Hematopoietic multipotent progenitor cell treated with erythropoietin and hydrocortisone succinate and interleukin-3 and kit ligand, for 6 days (in vitro differentiated cells): ENCODE measurements around the gene SEMA5A.

Experiments
- DNase-seq: peaks from one replicate; pipeline ENCODE4 v3.0.0-alpha.2; 2015

SEMA5A gene

DNA sequence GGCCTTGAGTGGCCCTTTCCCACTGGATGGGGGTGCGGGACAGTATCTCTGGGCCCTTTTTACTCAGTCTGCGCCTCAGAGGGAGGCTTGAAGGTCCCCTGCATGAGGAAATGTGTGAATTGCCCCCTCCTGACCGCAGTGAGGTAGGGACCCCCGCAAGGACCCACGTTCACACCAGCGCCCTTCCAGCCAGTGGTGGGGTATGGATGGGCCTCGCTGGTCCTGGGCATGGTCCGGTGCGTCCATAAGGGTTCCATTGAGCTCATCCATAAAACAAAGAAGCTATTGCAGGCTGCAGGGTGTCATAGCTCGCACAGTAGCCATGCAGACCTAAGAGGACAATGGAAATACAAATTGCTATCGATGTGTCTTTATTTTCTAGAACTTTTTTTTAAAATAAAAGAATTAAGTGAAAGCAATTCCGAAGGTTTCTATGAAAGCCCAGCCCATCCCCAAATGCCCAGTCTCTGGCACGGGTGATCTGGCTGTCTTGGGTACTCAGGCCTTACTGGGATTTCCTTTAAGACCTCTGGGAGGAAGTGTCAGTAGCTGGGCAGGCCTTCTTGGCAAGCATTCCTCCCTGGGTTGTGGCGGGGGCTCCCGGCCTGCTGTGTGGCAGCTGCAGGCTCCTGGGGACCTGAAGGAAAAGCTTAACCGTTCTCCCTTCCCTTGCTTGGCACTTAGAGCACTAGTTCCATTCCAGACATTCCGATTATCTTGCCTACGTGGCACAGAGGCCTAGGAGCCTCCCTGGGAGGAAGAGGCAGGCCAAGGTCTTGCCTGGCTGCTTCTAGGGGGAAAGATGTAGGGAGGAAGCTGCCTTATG is 1.5 kb upstream of the SEMA5A start:
- no peak for DNase-seq

DNA sequence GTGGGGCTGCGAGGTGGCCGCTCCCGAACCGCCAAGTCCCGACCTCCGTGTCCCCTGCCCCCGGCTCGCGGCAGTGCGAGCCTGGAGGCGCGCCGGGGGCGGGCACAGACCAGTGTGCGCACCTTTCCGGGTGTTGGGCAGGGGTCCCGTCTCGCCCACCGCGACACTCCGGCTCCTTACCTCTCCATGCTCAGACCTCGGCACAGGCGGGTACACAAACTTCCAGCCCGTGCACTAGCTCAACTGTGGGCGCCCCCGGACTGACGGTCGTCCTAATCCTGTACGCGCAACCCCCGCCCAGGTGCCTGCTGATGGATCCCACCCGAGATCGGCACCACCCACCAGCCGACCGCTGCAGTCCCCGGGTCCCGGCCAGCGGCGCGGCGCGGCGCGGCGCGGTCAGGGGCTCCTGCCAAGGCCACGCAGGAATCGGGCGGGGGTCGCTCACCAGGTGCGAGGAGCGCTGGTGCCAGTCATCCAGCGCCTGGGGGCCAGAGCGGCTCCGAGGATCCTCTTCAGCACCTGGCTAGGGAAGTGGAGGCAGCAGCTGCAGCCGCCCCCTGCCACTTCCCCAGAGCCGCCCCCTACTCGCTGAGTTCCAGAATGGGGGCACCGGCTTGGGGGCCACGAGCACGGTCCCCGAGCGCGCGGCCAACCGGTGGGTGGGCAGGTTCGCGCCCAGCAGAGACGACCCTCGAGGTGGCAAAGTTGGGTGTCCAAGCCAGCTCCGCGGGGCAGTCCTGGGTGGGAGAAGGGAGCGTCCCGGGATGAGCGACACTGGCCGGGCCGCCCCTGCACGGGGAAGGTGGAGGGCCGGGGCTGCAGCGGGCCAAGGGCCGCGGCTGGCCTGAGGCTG is 511 bp downstream of the SEMA5A start:
- no peak for DNase-seq

DNA sequence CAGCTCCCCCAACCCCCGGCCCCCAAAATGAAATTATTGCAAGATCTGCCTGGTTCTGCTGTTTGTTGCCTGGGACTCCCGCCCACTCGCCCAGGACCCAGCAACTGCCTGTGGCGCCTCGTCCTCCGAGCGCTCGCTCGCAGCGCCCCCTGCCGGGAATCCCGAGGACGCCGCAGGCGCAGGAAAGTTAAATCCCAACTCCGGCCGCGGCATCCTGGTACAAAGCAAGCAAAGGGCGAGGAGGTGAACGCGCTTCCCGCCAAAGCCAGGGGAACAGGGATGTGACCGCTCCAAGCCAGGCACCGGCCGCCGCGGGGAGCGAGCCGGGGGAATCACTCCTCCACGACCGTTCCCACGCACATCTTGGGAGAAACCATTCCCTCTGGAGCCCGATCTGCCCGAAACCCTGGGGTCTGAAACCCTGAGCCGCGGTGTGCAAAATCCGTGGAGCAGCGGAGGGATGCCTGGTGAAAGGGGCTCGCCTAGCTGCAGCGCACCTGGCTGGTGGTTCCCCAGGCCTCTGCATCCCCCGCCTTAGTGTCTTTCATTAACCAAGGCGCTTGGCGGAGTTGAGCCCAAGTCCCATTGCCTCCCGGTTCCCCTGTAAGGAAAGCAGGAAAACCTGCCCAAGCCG is 1.3 kb downstream of the SEMA5A start:
- DNase-seq: peak; percentile 64

DNA sequence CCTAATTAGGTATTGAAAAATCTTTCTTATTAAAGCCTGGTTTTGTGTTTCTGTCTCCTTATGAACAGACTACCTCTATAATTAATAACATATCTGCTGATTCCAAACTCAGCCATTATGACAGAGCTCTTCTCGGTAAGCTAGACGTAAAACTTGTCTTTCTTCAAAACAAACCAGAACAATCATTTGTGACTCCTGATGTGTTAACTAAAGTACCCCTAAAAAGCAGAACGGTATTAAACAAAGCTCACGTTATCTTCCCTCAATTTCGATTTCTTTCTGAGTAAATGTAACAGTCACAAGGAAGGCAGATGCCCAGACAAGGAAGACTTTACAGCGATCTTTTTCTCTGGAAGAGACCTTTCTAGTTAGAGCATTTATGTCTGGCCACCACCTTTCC is 1.8 kb downstream of the SEMA5A start:
- no peak for DNase-seq

DNA sequence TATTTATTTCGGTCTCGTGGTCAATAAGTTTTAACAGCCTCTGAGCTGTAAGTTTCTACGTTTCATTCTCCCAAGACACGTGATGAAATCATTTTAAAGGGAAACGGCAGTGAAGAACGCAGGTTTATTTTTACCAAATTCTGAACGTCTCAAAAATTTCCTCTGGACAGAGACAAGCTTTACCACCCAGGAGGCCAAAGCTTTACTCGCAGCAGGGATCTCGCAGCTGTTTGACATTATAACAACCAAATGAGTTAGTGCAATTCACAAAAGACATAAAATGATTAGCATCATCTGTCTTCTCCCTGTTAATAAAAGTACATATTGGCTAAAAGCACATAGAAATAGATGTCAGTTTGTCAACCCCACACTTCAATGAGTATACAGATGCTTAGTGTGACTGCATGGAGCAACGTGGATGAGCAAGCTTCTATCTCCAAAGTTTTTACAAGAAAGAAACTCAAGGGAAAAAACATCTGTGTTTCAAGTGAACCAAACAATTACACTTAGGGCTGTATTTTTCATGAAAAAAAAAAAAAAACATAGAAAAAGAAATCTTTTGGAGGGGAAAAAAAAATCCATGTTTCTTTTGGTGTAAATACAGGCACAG is 2.5 kb downstream of the SEMA5A start:
- DNase-seq: no peak

DNA sequence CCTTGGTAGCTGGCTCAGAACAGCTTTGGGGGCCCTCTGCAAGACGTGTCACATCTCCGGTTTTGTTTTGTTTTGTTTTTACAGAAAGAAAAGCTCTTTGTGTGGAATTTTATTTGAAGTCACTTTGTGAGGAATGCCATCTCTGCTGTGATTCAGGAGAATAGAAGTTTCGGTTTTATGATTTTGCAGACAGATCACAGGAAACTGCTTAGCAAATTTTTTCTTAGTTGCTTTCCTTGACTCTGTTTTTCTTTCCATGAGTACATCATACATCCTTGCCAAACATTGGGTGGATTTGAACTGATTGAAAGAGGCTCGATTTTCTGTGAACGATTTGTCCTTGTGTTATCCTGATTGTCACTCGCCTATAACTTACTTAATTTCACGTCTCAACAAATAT is 5.1 kb downstream of the SEMA5A start:
- DNase-seq: no peak

DNA sequence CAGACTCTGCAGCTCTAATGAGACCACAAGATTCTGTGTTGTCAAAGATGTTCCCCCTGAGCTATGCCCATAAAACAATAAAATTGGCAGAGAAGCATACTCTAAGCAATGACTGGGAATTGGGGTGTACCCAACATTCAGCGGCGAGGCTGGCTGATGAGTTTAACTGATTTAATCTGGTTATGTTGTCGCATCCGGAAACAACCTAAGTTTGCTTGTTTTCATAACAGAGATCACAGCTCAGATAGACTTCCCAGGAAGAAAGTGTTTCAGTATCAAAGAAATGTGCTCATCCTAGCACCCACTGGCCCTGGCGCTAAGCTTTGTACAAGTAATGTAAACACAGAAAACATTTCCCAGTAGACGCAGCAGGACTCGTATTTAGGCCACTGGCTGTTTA is 7.4 kb downstream of the SEMA5A start:
- no peak for DNase-seq

DNA sequence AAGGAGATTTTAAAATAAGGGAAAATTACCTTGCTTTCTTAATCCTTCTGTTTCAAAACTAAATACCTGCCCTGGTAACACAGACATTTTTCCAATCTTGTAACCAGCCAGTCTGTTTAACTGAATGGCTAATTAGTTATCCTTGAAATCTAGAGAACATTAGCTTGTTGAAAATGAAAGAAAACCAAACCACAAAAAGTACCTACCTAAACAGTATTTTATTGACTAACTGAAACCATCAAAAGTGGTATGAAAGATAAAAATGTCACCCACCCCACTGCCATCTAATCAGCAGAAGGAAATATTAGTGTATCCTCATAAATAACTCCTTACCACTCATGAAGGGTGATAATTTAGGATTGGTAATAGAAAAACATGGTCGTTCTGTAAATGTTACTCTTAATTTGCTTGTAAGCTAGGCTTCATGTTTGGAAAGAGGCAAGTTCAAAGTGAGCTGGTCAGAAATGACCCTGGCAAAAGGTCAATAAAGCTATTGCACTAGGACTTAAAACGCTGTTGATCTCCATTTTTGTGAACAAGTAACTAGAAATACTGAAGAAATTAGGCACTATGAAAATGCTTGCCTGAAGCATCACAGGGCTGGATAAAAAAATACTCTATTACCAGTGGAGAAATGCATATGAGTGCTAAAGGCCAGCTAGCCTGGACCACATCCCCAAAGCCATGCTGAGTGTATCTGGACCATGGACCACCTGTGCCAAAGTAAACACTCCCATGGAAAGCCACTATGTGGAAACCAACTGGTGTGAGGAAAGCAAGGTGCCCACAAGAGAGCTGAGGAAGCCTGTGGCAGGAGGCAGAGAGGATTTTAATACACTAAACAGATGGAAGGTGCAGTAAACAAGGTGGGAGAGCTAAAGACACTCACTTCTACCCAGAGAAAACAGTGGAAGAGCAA is 8.4 kb downstream of the SEMA5A start:
- DNase-seq: no peak

DNA sequence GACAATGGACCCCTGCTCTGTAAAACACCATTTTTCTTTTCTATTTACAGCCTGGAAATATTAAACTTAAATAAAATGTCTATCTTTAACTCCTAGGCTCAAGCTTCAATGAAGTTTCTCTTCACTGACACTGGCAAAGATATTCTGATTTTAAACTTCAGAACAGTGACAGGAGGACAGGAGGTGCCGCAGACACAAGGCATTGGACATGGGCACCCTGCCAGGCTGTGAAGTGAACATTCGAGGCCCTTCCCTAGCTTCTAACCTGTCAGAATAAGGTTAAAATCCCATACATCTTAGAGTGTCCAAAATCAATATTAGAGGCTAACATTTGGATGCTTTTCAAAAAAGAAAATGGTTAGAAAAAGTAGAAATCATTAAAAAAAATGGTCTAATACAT is 9.2 kb downstream of the SEMA5A start:
- DNase-seq: no peak

DNA sequence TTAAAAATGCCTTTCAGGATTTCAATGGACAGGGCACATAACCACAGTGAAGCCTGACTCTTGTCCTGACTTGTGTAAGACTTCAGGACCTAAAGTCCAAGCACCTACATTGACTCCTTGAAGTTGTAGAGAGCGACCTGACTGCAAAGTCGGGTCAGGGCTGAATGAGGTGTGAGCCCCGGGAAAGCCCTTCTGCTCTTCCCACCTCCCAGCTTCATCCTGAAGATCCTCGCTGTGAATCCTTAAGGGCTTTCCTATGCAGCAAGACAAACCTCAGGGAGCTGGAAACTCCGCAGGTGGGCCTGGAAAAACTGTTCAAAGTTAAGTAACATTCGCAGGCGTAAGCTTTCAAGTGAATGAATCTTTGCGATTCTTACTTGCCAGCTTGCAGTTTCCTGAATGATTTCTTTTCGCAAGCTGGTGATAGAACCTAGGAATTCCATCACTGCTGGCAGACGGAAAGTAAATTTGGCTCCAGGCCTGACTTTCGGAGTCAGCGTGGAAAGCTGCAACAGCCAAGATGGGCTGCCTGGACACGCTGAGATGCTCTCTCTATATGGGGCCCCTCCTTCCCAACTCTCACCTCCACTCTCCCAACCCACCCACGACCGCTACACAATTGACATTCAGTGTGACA is 10.9 kb downstream of the SEMA5A start:
- no peak for DNase-seq

DNA sequence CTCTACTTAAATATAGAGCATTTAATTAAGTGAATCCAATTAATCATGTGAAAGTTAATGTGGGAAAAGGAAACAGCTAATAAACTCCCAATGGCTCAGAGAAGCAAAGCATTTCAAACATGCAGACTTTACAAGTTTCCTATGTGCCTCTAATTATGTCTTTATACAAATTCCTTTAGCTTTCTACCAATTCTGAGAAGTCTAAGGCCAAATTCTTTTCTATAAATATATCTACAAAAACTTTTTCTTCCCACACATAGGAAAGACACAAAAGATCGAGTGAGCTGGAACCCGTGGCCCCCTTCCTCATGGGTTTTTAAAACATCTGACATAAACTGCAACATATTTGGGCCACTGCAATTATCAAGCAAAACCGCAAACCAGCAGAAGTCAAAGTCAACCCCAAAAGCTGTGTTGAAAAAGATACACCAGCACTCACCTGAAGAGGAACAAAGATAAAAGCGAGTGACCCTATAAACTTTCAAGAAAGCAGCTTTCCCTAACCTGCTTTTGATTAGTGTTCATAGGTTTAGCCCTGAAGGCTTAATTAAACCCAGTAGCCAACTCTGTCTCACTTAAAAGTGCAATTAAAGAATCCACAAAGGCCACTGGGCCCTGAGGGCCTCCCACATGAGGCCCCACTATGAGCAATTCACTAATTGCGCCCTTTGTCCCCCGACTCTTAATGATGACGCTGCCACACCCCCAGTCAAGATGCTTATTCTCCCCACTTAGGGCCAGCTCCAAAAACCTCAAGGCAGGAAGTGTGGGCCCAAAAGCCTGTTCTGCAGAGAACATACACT is 12.1 kb downstream of the SEMA5A start:
- no peak for DNase-seq

DNA sequence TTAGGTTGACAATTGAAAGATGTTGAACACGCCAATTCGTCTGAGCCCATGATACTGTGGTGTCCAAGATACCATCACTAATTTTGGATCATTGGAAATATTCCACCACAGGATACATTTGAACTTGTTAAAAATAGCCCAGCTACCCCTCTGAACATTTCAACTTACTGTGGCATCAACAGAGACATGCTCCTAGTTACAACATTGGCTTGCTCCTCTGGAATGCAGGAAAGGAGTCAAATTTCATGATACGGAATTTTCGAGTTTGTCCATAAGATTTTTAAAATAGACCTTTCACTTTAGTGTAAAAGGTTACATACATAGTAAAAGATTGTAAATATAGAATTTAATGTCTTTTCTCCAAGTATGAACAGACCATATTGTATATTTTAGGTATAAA is 12.8 kb downstream of the SEMA5A start:
- DNase-seq: no peak

DNA sequence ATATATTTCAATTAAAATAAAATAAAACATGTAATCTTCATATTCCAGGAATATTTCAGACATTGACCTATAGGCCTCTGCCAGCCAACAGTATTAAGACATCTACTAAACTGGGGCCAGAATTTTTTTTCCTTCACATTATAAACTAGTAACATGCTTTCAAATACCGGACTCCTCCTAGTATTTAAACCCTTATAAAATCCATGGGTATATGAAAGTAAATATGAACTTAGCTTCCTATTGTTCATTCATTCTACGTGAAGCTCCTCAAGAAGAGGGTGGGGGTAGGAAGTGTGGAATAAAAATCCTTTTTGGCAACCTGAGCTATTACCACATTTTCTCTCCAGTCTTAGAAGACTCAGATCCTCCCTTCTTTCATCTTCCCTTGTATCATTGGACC is 16.4 kb downstream of the SEMA5A start:
- no peak for DNase-seq

DNA sequence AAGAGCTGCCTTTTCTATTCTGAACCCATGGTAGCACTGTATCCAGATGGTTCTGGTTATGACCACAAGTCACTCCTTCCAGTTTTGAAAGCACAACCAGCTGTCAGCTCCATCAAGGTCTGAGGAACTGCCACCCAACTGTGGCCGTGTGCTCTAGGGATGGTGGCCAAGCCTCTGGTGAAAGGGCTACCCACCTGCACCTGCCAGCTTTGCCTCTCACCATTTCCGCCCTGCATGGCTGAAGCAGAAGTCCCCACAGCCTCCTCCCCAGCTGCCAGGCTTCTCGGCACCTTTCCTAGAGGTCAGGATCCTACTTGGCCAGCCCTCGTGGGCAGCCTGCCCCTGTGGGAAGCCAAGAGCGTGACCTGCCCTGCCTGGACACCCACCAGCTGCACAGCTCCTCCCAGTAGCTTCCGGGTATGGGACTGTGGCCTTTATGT is 16.8 kb downstream of the SEMA5A start:
- DNase-seq: no peak

DNA sequence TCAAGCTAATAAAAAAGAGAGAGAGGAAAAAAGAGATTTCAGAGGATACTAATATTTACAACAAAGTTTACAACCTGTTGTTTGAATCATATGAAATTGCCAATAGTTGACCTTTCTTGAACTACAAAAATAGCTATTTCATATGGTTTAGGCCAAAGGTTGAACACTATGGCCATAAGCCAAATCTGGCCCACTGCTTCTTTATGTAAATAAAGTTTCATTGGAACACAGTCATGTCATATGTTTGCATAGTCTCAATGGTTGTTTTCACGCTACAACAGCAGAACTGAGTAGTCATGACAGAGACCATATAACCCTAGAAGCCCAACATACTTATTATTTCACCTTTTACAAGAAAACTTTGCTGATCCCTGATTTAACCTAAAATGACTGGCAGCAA is 20.9 kb downstream of the SEMA5A start:
- no peak for DNase-seq

DNA sequence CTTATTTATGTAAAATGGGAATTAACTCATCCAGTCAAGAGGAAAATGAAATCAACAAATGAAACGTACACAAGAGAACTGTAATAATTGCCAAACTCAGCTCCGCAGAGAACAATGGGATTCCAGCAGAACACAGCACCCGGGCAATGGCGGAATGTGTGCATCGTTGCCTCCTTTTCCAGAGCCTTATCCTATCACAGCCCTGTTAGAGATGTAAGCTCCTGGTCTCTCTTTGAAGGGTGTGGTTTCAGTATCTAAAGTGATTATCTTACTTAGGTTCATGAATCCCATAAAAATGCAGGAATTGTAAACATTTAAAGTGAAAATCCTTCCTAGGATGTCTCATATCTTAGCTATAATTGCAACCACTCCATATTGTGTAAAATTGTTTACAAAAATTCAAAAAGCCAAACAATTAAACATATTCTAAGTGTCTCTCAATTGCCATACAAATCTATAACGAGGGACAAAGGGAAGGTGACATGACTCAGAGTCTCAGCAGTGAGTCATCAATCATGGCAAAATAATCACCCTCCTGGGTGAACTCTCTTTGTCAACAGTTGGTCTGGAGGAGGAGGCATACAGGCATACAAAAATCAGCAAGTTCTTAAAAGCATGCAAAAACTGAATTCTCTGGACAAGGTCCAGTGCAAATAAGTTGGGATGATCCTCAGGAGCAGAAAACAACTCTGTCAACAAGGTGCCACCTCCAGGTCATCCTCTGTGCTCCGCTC is 22.6 kb downstream of the SEMA5A start:
- DNase-seq: no peak

DNA sequence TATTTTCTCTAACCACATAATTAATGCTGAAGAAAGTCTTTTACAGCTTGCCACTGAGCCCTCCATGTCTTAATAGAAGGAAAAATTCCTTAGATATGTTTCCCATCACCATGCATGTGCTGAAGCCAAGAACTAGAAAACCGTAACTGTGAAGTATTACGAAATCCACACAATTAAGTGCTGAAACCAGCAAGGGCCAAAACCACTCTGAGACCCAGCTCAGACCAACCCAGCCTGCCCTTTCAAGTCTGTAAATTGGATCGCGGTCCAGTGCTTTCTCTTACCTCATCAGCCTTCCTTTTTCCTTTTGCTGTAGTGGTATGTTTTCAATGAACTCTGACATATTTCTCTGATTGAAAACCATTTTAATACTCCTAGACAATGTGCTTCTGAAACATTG is 26.3 kb downstream of the SEMA5A start:
- DNase-seq: no peak

DNA sequence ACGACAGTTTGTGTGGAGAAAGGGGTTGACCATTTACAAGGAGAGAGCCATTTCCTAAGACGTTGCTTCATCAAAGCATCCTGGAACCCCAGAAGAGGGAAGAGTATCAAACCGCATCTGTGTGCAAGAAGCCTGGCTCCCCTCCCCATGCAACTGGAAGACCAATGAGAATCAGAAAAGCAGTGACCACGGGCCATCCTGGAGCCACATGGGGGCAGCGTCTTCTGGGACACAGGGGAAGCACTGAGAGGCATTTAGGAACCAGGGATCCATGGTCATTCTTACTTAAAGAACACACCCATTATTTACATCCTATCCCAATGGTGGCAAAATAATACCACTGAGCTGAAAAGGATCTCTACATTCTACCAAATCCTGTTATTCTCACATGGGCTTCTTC is 29.3 kb downstream of the SEMA5A start:
- no peak for DNase-seq

DNA sequence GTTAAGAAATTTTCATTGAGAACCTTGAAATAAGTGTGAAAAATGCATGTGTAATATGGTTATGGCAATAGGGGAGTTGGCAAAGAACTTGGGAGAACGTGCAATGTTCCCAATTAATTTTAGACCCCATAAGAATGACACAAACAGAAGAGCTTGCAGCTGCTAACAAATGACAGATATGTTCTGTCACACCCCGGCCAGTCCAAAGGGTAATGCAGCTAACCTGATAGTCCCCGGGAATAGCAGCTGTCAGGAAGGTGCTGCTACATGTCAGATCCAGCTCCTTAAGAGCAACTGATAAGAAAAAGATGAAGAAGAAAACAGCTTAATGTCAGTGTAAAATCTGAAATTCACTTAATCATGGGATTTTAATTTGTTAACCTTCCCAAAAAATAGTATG is 30.4 kb downstream of the SEMA5A start:
- DNase-seq: no peak

DNA sequence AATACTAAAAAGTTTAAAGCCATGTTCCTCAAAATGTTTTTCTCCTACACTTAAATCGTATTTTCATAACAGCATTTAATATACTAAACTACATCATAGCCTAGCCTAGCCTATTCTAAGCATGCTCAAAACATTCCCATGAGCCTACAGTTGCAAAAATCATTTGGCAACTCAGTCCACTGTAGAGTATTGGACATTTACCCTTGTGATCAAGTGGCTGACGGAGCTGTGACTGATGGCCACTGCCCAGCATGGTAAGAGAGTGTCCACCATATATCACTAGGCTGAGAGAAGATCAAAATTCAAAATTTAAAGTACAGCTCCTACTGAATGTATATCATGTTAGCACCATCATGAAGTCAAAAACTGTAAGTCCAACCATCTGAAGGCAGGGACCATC is 30.9 kb downstream of the SEMA5A start:
- DNase-seq: no peak
